PC-3 (cell line): ENCODE data around the gene HOXA9. TPM values are rescaled to one million over a fixed set of nuclear protein-coding genes. Genes with fewer than 3 reads are reported as not detected.

Experiments
- ATAC-seq: fragments of 200-7000 bp; cut with Tn5 transposase; 2 replicates; pipeline ENCODE4 v1.9.1; 2020; ENCODE audit warnings: mild to moderate bottlenecking, moderate library complexity
- BruUV-seq: library from RNA; stranded (reverse); fragments of 400-500 nt; replicated peaks from 2 replicates; lab custom pipeline; 2021; lab: Mats Ljungman, UMichigan
- CTCF ChIA-PET: fragments of 300-600 bp; sonication (Branson Sonifier 250); formaldehyde crosslinking; loops from one replicate; lab custom pipeline; 2022; ENCODE audit warnings: antibody characterized with exemption; lab: Charles Lee
- POLR2A ChIA-PET: fragments of 300-600 bp; sonication (Branson Sonifier 250); formaldehyde crosslinking; loops from one replicate; lab custom pipeline; 2022; ENCODE audit warnings: antibody characterized with exemption; ENCODE audit not compliant: unreplicated experiment; lab: Charles Lee
- DNase-seq: peaks from one replicate; pipeline ENCODE4 v3.0.0-alpha.2; 2015
- H2AFZ ChIP-seq: fragments of 300-600 bp; sonication (generic); 2 replicates; pipeline ENCODE4 v1.6.0; 2016; ENCODE audit warnings: antibody characterized with exemption, low read length
- H3F3A ChIP-seq: fragments of 300-600 bp; sonication (generic); one replicate; pipeline ENCODE4 v1.6.0; 2017; ENCODE audit warnings: antibody characterized with exemption, low read length, control low read depth, mild to moderate bottlenecking; ENCODE audit not compliant: unreplicated experiment
- H3K27ac ChIP-seq: fragments of 300-600 bp; sonication (generic); 2 replicates; pipeline ENCODE4 v1.5.1; 2016; ENCODE audit warnings: mild to moderate bottlenecking, low read length
- H3K27me3 ChIP-seq: fragments of 300-600 bp; sonication (generic); 2 replicates; pipeline ENCODE4 v1.6.1; 2016; ENCODE audit warnings: low read length, mixed read lengths
- H3K36me3 ChIP-seq: fragments of 300-600 bp; sonication (generic); 2 replicates; pipeline ENCODE4 v1.6.1; 2016; ENCODE audit warnings: low read depth, mixed run types, low read length, mixed read lengths
- H3K4me1 ChIP-seq: fragments of 300-600 bp; sonication (generic); 2 replicates; pipeline ENCODE4 v1.5.1; 2016; ENCODE audit warnings: low read length; ENCODE audit not compliant: insufficient read depth
- H3K4me2 ChIP-seq: fragments of 300-600 bp; sonication (generic); 2 replicates; pipeline ENCODE4 v1.6.0; 2016; ENCODE audit warnings: low read length
- H3K4me3 ChIP-seq: fragments of 300-600 bp; sonication (generic); 2 replicates; pipeline ENCODE4 v1.5.1; 2016; ENCODE audit warnings: mild to moderate bottlenecking, low read length, mixed read lengths
- H3K79me2 ChIP-seq: fragments of 300-600 bp; sonication (generic); 2 replicates; pipeline ENCODE4 v1.6.1; 2017; ENCODE audit warnings: low read length, mixed read lengths
- H3K9ac ChIP-seq: fragments of 300-600 bp; sonication (generic); 2 replicates; pipeline ENCODE4 v1.6.0; 2016; ENCODE audit warnings: mild to moderate bottlenecking, low read length
- H3K9me2 ChIP-seq: fragments of 300-600 bp; sonication (generic); replicated peaks from 2 replicates; pipeline ENCODE4 v1.6.1; 2016; ENCODE audit warnings: mixed run types, low read length, mixed read lengths
- H3K9me3 ChIP-seq: fragments of 300-600 bp; sonication (generic); 2 replicates; pipeline ENCODE4 v1.6.1; 2016; ENCODE audit warnings: low read length, mixed read lengths
- H4K20me1 ChIP-seq: fragments of 300-600 bp; sonication (generic); 2 replicates; pipeline ENCODE4 v1.6.1; 2016; ENCODE audit warnings: low read length, mixed read lengths
- CTCF ChIP-seq: fragments of 300-600 bp; sonication (generic); conservative IDR thresholded peaks from 2 replicates; pipeline ENCODE4 v1.5.1; 2017; ENCODE audit warnings: antibody characterized with exemption, low read depth, mild to moderate bottlenecking, low read length
- EZH2 ChIP-seq: fragments of 300-600 bp; sonication (generic); IDR thresholded peaks from one replicate; pipeline ENCODE4 v1.6.1; 2017; ENCODE audit warnings: antibody characterized with exemption, mild to moderate bottlenecking, low read length; ENCODE audit not compliant: unreplicated experiment
- EZH2phosphoT487 ChIP-seq: fragments of 300-600 bp; sonication (generic); IDR thresholded peaks from 2 replicates; pipeline ENCODE4 v1.6.1; 2018; ENCODE audit warnings: mild to moderate bottlenecking, antibody characterized with exemption, low read length, borderline replicate concordance
- intact Hi-C: fragments of 100-400 bp; cut with micrococcal nuclease; formaldehyde crosslinking; loops from 2 replicates; pipeline ENCODE4 v1.9.0; 2023
- total RNA-seq: library from RNA; depleted of rRNA; stranded (reverse); fragments of >200 nt; gene quantifications from 2 replicates; pipeline ENCODE4 v1.2.3, GENCODE V29; 2014

The HOXA9 gene
- total RNA-seq, 1 experiment from 2014 or later: 69.0 TPM

- H3K9ac ChIP-seq: no peak overlapping the region
- no peaks in the 10 kb centered on the region for H3F3A ChIP-seq
- no peak for TF ChIP-seq CTCF
- TF ChIP-seq EZH2: no peak
- H2AFZ ChIP-seq: no peak overlapping the region
- DNase-seq: no peak
- POLR2A ChIA-PET: interaction anchor here (0.6 kb wide), 1 partner anchor 20 kb away, joined by 3 read pairs; no protein-coding TSS in a partner anchor
- H4K20me1 ChIP-seq: no peaks in the 10 kb centered on the region
- no peaks in the 10 kb centered on the region for H3K27me3 ChIP-seq
- no TSS peak for BruUV-seq
- peaks cover 44% of the 10 kb centered on the region for H3K79me2 ChIP-seq
- H3K9me2 ChIP-seq: no peaks in the 10 kb centered on the region
- H3K36me3 ChIP-seq: no peaks in the 10 kb centered on the region
- no peak overlapping the region for H3K4me3 ChIP-seq
- no peak for ATAC-seq
- no peak overlapping the region for H3K27ac ChIP-seq
- intact Hi-C loops: no loop called here
- no peak overlapping the region for H3K4me2 ChIP-seq
- H3K9me3 ChIP-seq: no peaks in the 10 kb centered on the region
- CTCF ChIA-PET: no interaction called here
- H3K4me1 ChIP-seq: peaks cover 39% of the 10 kb centered on the region
Measured at GRCh38 chr7:27208998-27209397, 43.7 kb upstream of the HOXA9 start.

- Histone ChIP-seq H3K9me3 (no peaks in the 10 kb centered on the region), H3K9me2 (no peaks in the 10 kb centered on the region), H3K4me2 (peak overlapping the region; percentile 94), H3F3A (no peaks in the 10 kb centered on the region), H3K27ac (0 out of 2 replicates have a peak overlapping the region, but pooled peaks have one; percentile 4), H3K79me2 (peaks cover 59% of the 10 kb centered on the region), H2AFZ (peak overlapping the region; percentile 14; the same call in 1 of the 2 replicates), H3K9ac (peak overlapping the region; percentile 91; the same call in 1 of the 2 replicates), H4K20me1 (no peaks in the 10 kb centered on the region), H3K4me1 (peaks cover 50% of the 10 kb centered on the region), H3K36me3 (no peaks in the 10 kb centered on the region), H3K27me3 (no peaks in the 10 kb centered on the region), H3K4me3 (peak overlapping the region; percentile 75)
- CTCF ChIA-PET: interaction anchor here (0.5 to 1.0 kb wide), 3 partner anchors 11 to 567 kb away, joined by 3 read pairs; partner anchors contain the start of gene HOXA11
- DNase-seq (no peak), ATAC-seq (no peak)
- BruUV-seq: no TSS peak
- POLR2A ChIA-PET: interaction anchor here (0.6 kb wide), 1 partner anchor 31 kb away, joined by 4 read pairs; no protein-coding TSS in a partner anchor
- intact Hi-C loops: no loop called here
- no peak for TF ChIP-seq EZH2phosphoT487
- TF ChIP-seq CTCF: no peak
- no peak for TF ChIP-seq EZH2
Measured at GRCh38 chr7:27207348-27207985, 42.1 kb upstream of the HOXA9 start.
